HG02678 (cell line): ENCODE results near the gene PKMYT1.

Source experiments
- ATAC-seq: cut with Tn5 transposase; IDR thresholded peaks from one replicate; pipeline ENCODE4 v1.9.1; 2021; ENCODE audit warnings: mild to moderate bottlenecking, moderate library complexity; ENCODE audit not compliant: unreplicated experiment

The PKMYT1 gene

DNA sequence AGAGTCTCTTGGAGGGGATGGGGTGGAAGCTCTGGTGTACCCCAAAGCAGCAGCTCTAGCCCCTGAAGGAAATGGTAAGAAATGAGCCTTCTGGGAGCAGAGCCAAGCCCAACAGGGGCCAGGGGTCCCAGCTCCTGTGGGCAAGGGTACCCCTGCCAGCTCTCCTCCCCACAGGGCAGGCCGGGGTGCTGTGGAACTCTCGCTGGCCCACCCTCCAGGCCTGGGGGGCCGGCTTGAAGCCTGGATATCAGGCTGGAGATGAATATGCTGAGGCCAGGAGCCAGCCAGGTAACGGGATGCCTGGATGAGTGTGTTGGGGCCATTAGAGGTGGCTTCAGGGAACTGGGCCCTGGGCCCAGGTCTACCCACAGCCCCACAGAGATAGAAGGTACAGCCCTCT lies 20.3 kb upstream of the PKMYT1 start:
- ATAC-seq = no peak

- ATAC-seq = no peak
These were observed 19.7 kb upstream of the PKMYT1 start for GRCh38 chr16:2999929-3000328.

GRCh38 chr16:2996298-2996697 lies 16.1 kb upstream of the PKMYT1 start:
- no peak for ATAC-seq

GRCh38 chr16:2992383-2993081 lies 12.3 kb upstream of the PKMYT1 start:
- no peak for ATAC-seq

GRCh38 chr16:2991566-2992261 lies 11.5 kb upstream of the PKMYT1 start:
- no peak for ATAC-seq

DNA sequence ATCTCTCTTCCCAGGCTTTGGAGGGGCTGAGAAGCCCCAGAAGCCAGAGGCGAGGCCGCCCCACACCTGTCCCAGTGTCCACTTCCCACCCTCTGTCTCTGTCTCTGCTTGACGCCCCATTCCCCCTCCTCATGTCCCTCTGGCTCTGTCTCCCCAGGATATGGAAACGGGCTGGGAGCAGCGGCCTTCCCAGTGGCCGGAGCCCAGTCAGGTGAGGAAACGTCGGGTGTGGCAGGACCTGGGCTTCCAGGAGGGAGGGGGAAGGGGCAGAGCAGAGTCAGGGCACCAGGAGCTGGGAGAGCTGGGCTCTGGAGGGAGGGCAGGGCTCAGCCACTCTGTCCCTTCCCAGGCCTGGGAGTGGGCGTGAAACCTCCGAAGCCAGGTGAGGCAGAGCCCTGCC lies 10.6 kb upstream of the PKMYT1 start:
- no peak for ATAC-seq

DNA sequence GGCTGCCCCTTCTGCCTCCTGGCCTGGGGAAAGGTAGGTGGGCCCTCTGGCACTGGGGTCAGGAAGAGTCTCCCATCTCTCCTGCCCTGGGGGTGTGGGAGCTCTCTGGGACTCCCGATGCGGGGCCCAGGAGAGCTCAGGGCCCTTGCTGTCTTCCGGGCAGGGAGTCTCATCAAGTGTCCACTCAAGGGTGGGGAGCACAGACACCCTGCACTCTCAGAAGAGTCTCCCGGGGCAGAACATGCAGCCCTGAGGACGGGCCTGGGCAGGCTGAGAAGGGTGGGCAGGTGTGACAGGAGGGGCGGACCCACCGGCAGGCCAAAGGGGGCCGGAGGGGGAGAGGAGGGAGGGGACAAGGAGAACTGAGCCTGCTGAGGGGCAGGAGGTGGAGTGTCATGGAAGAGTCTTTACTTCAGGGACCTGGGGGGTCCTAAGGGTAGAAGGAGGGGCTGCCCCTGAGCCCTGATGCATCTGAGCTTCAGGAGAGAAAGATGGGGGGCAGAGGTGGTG lies 8.4 kb upstream of the PKMYT1 start:
- ATAC-seq = no peak

DNA sequence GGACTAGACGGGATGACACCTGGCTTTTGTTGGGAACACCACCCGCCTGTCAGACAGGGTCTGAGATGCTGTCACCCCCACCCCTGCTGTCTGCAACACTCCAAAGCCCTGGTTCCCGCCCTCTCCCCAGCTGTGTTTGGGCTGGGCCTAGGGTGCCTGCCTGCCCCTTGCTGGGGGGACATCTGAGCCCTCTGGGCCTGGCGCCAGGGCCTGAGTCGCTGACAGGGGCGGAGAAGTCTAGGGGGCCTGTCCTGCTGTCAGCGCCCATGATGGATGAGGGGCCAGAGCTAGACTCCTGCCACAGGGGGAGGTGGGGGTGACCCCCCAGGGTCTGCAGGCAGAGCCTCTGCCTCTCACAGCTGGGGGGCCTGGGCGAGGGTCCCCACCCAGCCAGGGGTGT lies 7.6 kb upstream of the PKMYT1 start:
- no peak for ATAC-seq

GRCh38 chr16:2987286-2987685 lies 7.0 kb upstream of the PKMYT1 start:
- ATAC-seq = no peak

- no peak for ATAC-seq
These were observed 6.5 kb upstream of the PKMYT1 start for GRCh38 chr16:2986623-2987188.

GRCh38 chr16:2985893-2986355 lies 5.7 kb upstream of the PKMYT1 start:
- no peak for ATAC-seq

GRCh38 chr16:2985462-2985861 lies 5.2 kb upstream of the PKMYT1 start:
- ATAC-seq = no peak

DNA sequence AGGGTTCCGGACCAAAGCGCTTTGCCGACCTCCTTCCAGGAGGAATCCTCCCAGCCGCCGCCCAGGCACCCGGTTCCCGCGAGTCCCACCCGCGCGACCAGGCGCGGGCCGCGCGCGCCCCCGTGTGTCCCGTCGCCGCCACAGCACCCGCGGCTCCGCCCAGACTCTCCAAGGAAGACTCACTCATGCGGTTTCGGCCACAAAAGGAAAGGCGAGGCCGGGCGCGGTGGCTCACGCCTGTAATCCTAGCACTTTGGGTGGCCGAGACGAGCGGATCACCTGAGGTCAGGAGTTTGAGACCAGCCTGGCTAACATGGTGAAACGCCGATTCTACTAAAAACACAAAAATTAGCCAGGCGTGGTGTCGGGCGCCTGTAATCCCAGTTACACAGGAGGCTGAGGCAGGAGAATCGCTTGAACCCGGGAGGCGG lies 3.5 kb upstream of the PKMYT1 start:
- peak; percentile 42 for ATAC-seq

- no peak for ATAC-seq
These were observed 2.2 kb upstream of the PKMYT1 start for GRCh38 chr16:2982402-2982801.

DNA sequence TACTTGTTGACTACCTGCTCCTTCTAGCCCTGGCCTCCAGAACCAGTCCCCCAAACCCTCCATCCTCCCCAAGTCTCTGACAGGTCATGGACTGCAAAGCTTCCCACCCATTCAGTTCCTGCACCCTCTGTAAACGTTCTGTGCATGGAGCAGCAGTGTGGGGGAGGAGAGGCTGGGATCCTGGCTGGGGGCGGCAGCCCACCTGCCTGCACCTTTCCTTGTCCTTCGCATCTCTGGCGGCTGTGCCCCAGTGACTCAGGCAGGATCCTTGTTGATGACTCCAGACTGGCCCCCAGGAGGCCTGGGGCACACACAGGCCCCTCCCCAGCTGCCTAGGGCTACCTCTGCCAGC lies 1.6 kb upstream of the PKMYT1 start:
- ATAC-seq = no peak

DNA sequence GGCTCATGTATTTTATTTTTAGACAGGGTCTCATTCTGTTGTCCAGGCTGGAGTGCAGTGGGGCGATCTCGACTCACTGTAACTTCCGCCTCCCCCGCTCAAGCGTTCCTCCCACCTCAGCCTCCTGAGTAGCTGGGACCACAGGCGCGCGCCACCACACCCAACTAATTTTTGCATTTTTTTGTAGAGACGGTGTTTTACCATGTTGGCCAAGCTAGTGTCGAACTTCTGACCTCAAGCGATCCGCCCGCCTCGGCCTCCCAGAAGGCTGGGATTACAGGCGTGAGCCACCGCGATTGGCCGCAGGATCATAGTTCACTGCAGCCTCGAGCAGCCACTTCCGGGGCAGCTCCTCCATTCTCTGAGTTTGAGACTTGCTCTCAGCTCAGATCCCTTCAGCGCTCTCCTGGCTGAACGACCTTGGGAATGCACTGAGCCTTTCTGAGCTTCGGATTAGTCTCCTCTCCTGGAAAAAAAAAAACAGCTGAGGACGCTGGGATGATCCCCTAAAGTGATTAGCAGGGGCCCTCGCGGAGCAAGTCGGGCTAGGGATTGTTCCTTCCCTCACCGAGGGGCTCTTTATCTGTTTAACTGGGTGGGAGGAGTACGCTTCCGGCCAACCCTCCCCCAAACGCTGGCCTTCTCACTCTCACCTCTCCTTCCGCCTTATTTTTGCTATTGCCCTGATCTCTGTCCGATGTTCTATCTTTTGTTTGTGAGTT lies 1.1 kb upstream of the PKMYT1 start:
- no peak for ATAC-seq

GRCh38 chr16:2979669-2980226 lies 498 bp downstream of the PKMYT1 start:
- no peak for ATAC-seq

GRCh38 chr16:2977440-2977839 lies 2.8 kb downstream of the PKMYT1 start:
- no peak for ATAC-seq

DNA sequence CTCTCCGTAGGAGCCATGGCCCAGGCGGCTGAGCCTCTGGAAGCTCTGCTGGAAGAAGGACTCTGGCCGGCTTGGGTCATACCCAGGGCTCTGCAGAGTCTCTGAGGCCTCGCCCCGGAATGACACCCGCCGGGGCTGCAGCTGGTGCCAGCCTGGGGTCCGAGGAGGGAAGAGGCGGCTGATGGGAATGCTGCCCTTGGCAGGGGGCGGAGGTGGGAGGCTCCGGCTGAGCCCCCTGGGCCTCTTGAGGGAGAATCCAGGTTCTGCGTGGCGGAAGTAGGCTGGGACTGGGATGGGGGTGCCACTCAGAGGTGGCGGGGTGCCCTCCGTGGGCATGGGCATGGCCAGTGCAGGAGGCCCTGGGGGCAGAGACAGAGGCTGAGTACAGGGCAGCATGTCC lies 3.6 kb downstream of the PKMYT1 start:
- no peak for ATAC-seq

DNA sequence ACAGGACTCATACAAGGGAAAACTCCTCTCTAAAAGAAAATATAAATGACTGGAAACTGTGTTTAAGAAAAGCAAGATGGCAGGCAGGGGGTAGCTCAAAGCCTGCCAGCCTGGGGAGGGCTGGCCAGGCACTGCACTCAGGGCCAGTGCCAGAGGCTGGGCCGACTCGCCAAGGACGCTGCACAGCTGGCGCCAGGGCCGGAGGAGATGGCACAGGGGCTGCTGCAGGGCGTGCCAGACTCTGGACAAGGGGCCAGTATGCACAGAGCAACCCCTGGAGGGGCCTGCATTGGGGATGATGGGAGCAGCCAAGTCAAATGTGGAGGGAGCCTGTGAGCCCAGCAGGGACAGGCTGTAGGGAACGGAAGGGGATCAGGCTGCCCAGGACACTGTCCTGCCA lies 4.0 kb downstream of the PKMYT1 start:
- ATAC-seq = no peak

GRCh38 chr16:2975161-2975795 lies 5.0 kb downstream of the PKMYT1 start:
- no peak for ATAC-seq
